ENCODE measurements around the gene MAN1B1. TPM values are rescaled to one million over a fixed set of nuclear protein-coding genes. Genes with fewer than 3 reads are reported as not detected.
A peak's percentile ranks its signal among the peaks of the same experiment; 100 is the strongest.

The MAN1B1 gene
- total and polyA plus RNA-seq, 3 experiments from 2014 or later = 31.9 to 39.3 (median 32.7) TPM

GRCh38 chr9:137042751-137043727 lies 43.7 kb upstream of the MAN1B1 start:
- Histone ChIP-seq H3K4me1 (ENCODE audit: insufficient read depth, low read length) (peaks cover 27% of the 10 kb centered on the region), H3K4me3 (ENCODE audit: low read length) (no peak overlapping the region), H3K36me3 (ENCODE audit: insufficient read depth, low read length) (no peaks in the 10 kb centered on the region), H3K9me3 (ENCODE audit: low read length) (no peaks in the 10 kb centered on the region), H3K27me3 (ENCODE audit: insufficient read depth, low read length, poor library complexity, severe bottlenecking) (peaks cover 25% of the 10 kb centered on the region), H3K27ac (ENCODE audit: low read depth, low read length) (no peak overlapping the region)
- POLR2A ChIA-PET = no interaction called here
- Mint-ChIP-seq H3K9me3 (no peaks in the 10 kb centered on the region), H3K4me3 (peak overlapping the region in 2 of 7 donors; percentile 39 to 54), H3K36me3 (no peaks in the 10 kb centered on the region), H3K27ac (no peak overlapping the region), H3K4me1 (peaks cover 6 to 26% (median 13%) of the 10 kb centered on the region in 3 donors), H3K27me3 (peaks cover 20 to 21% of the 10 kb centered on the region in 2 donors)
- CTCF ChIA-PET = interaction anchor here (0.7 to 2.5 kb wide), 4 partner anchors 8 to 72 kb away, joined by 3 to 18 read pairs (median 8); partner anchors contain the start of gene SAPCD2
- DNase-seq = no peak

DNA sequence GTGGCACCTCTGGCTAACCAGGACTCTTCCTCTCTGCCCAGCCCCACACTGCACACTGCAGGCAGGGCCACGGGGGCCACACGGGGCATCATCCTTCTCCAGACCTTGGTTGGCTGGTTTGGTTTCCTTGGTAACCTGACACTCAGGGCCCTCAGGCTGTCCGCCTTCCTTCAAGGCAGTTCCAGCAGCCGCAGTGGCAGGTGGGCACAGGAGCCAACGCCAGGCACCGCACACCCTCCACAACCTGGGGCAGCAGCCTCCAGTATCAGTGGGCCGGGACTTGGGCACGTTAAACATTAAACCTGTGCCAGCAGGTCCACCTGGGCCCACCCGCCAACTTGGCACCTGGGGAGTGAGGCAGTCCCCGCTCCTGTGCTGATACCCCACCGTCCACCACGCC lies 42.7 kb upstream of the MAN1B1 start:
- H3K36me3 Mint-ChIP-seq = no peaks in the 10 kb centered on the region
- Histone ChIP-seq H3K36me3 (ENCODE audit: insufficient read depth, low read length) (no peaks in the 10 kb centered on the region), H3K4me1 (ENCODE audit: insufficient read depth, low read length) (peaks cover 27% of the 10 kb centered on the region), H3K27me3 (ENCODE audit: insufficient read depth, low read length, poor library complexity, severe bottlenecking) (peaks cover 28% of the 10 kb centered on the region), H3K9me3 (ENCODE audit: low read length) (no peaks in the 10 kb centered on the region), H3K27ac (ENCODE audit: low read depth, low read length) (no peak overlapping the region), H3K4me3 (ENCODE audit: low read length) (no peak overlapping the region)
- peak overlapping the region in 4 of 7 donors; percentile 9 to 86 (median 56) for H3K4me3 Mint-ChIP-seq
- peaks cover 20 to 22% of the 10 kb centered on the region in 2 donors for H3K27me3 Mint-ChIP-seq
- no peak overlapping the region for H3K27ac Mint-ChIP-seq
- POLR2A ChIA-PET = interaction anchor here (0.9 kb wide), 1 partner anchor 34 kb away, joined by 3 read pairs; the partner anchor contains the start of gene UAP1L1
- no peaks in the 10 kb centered on the region for H3K9me3 Mint-ChIP-seq
- CTCF ChIA-PET = interaction anchor here (0.9 to 2.5 kb wide), 6 partner anchors 9 to 257 kb away, joined by 3 to 18 read pairs (median 6); partner anchors contain the start of gene SAPCD2
- peaks cover 6 to 26% (median 13%) of the 10 kb centered on the region in 3 donors for H3K4me1 Mint-ChIP-seq
- DNase-seq = no peak

DNA sequence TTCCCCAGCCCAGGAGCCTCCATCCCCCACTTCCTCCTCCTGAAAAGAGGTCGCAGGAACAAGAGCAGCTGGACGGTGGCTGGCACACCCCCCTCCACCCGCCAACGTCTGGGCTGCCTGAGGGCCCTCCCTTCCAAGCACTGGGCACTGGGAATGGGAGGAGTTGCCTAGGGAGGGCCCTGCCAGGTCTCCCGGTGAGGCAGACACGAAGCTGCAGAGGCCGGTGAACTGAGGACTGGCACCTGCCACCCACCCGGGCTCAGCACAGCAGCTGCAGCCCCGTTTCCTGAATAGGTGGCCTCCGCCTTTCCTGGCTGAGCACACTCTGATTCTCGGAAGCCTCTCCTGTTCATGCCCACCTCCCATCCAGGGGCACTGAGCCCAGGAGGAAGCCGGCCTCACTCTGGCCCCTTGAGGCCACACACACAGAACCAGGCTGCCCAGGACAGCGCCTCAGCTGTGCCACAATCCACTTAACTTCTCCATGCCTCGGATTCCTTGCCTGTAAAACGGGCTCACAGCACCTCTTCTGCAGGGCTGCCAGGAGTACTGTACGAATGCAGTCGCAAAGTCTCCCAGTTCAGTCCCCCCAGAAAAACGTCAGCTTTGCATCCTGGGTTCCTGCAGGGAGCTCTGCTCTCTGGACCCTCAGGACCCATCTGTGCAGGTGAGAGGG lies 42.1 kb upstream of the MAN1B1 start:
- H3K27ac Mint-ChIP-seq = peak overlapping the region in 3 of 8 donors; percentile 43 to 73 (median 60)
- no peaks in the 10 kb centered on the region for H3K9me3 Mint-ChIP-seq
- Histone ChIP-seq H3K36me3 (ENCODE audit: insufficient read depth, low read length) (no peaks in the 10 kb centered on the region), H3K4me3 (ENCODE audit: low read length) (peak overlapping the region; percentile 34), H3K27me3 (ENCODE audit: insufficient read depth, low read length, poor library complexity, severe bottlenecking) (peaks cover 34% of the 10 kb centered on the region), H3K4me1 (ENCODE audit: insufficient read depth, low read length) (peaks cover 27% of the 10 kb centered on the region), H3K27ac (ENCODE audit: low read depth, low read length) (peak overlapping the region; percentile 24), H3K9me3 (ENCODE audit: low read length) (no peaks in the 10 kb centered on the region)
- peaks cover 24 to 25% of the 10 kb centered on the region in 2 donors for H3K27me3 Mint-ChIP-seq
- peaks cover 6 to 26% (median 13%) of the 10 kb centered on the region in 3 donors for H3K4me1 Mint-ChIP-seq
- DNase-seq = no peak
- peak overlapping the region; percentile 70 to 87 (median 86) for H3K4me3 Mint-ChIP-seq
- CTCF ChIA-PET = interaction anchor here (0.9 to 2.5 kb wide), 7 partner anchors 10 to 258 kb away, joined by 3 to 18 read pairs (median 5); partner anchors contain the start of genes MAN1B1 and SAPCD2
- H3K36me3 Mint-ChIP-seq = no peaks in the 10 kb centered on the region
- POLR2A ChIA-PET = interaction anchor here (0.6 to 0.9 kb wide), 2 partner anchors 9 to 33 kb away, joined by 3 read pairs; partner anchors contain the start of gene UAP1L1

DNA sequence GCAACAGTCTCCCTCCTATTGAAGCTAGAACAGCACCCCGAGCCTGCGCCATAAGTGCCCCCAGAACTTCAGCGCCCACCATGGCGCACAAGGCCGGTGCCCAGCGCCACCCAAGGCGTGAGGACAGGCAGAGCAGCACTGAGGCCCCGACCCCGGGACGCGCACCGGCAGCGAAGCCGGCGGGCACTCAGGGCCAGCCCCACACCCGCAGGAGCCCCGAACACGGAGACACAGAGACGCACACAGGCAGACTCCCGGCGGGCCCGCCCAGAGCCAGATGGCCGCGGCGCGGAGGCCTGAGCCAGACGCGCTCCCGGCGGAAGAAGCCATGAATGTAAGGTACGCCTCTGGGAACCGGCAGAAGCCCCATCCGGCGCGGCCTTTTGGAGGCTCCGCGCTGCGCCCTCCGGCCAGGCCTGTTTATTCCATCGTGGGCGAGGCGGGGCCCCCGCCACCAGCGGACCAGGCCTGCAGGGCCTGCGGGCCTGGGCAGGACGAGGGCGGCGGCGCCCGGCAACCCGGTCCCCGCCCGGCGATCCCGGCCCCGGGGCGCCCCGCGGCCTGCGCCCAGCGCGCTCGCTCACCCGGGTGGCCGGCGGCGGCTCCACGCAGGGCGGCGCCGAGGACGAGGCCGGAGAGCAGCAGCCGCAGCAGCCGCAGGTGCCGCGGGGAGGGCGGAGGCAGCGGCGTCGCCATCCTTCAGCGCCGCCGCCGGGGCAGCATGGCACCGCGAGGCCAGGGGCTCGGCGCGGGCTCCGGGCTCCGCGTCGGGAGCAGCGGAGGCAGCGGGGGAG lies 41.3 kb upstream of the MAN1B1 start:
- Histone ChIP-seq H3K4me1 (ENCODE audit: insufficient read depth, low read length) (peaks cover 27% of the 10 kb centered on the region), H3K36me3 (ENCODE audit: insufficient read depth, low read length) (no peaks in the 10 kb centered on the region), H3K4me3 (ENCODE audit: low read length) (peak overlapping the region; percentile 47), H3K9me3 (ENCODE audit: low read length) (no peaks in the 10 kb centered on the region), H3K27me3 (ENCODE audit: insufficient read depth, low read length, poor library complexity, severe bottlenecking) (peaks cover 43% of the 10 kb centered on the region), H3K27ac (ENCODE audit: low read depth, low read length) (peak overlapping the region; percentile 24)
- Mint-ChIP-seq H3K4me1 (peaks cover 6 to 26% (median 13%) of the 10 kb centered on the region in 3 donors), H3K27me3 (peaks cover 28 to 31% of the 10 kb centered on the region in 2 donors), H3K36me3 (no peaks in the 10 kb centered on the region), H3K9me3 (no peaks in the 10 kb centered on the region), H3K4me3 (peak overlapping the region; percentile 70 to 87 (median 86)), H3K27ac (peak overlapping the region in 2 of 8 donors; percentile 43 to 60)
- ChIA-PET POLR2A (interaction anchor here (1.2 kb wide), 1 partner anchor 10 kb away, joined by 3 read pairs; no protein-coding TSS in a partner anchor), CTCF (interaction anchor here (1.0 to 4.4 kb wide), 14 partner anchors 10 to 268 kb away, joined by 3 to 87 read pairs (median 7); partner anchors contain the start of genes AJM1, MAN1B1 and SAPCD2)
- no peak for DNase-seq

- POLR2A ChIA-PET = interaction anchor here (0.6 to 1.4 kb wide), 6 partner anchors 11 to 180 kb away, joined by 3 to 5 read pairs (median 3); partner anchors contain the start of genes CLIC3, MAN1B1 and PAXX
- DNase-seq = peak; percentile 68 to 83 (median 71)
- Histone ChIP-seq H3K36me3 (ENCODE audit: insufficient read depth, low read length) (no peaks in the 10 kb centered on the region), H3K27ac (ENCODE audit: low read depth, low read length) (peak within 1 kb of the TSS; percentile 24), H3K4me3 (ENCODE audit: low read length) (peak within 1 kb of the TSS; percentile 47), H3K27me3 (ENCODE audit: insufficient read depth, low read length, poor library complexity, severe bottlenecking) (peaks cover 49% of the 10 kb centered on the region), H3K9me3 (ENCODE audit: low read length) (no peaks in the 10 kb centered on the region), H3K4me1 (ENCODE audit: insufficient read depth, low read length) (peaks cover 27% of the 10 kb centered on the region)
- Mint-ChIP-seq H3K4me1 (peaks cover 6 to 26% (median 13%) of the 10 kb centered on the region in 3 donors), H3K4me3 (peak within 1 kb of the TSS; percentile 70 to 87 (median 86)), H3K27ac (peak within 1 kb of the TSS in 4 of 8 donors; percentile 38 to 60 (median 44)), H3K36me3 (no peaks in the 10 kb centered on the region), H3K27me3 (peaks cover 28 to 35% of the 10 kb centered on the region in 2 donors), H3K9me3 (no peaks in the 10 kb centered on the region)
- CTCF ChIA-PET = interaction anchor here (0.7 to 4.4 kb wide), 39 partner anchors 9 to 306 kb away, joined by 3 to 87 read pairs (median 5); partner anchors contain the start of genes AJM1, FUT7, MAMDC4 and MAN1B1
These were observed 40.5 kb upstream of the MAN1B1 start, which contains the start of gene NPDC1 for GRCh38 chr9:137046088-137046787. Gene NPDC1, minus strand, starts transcription at chr9:137046177. Its CDS starts 188 bp downstream, at chr9:137045989.

DNA sequence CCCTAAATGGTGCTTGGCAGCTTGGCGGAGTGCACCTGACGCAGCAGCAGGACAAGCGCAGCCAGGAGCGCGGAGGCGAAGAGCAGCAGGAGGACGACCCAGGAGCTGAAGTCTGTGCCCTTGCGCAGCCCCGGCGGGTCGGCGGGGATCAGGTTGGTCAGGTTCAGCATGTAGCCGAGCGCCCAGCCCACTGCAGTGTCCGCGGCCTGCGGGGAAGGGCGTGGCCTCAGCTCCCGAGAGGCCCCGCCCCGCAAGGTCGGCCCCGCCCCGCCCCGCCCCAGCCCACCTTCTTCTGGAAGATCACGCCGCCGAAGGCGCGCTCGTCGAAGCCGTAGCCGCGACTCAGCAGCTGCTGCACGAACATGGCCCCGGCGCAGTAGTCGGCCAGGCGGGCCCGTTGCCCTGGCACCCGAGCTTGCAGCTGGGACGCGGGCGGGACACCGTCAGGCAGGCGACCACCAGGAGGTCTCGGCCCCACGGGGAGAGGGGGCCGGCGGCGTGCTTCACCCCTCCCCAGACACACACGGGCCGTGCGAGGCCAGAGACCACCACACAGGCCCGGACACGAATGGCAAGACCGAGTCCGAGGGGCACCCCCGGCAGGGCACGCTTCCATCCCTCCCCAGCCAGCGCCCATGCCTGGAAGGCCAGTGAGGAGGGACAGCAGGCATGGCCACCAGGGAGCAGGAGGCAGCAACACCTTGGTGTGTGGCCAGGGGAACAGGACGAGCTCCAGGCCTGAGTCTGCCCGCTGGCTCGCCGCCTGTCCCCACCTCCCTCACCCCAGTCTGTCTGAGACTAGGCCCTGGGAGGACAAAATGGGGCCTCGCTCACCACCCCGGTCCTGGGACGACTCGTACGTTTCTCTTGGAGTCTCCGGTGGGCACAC lies 37.9 kb upstream of the MAN1B1 start:
- Histone ChIP-seq H3K4me1 (ENCODE audit: insufficient read depth, low read length) (peaks cover 29% of the 10 kb centered on the region), H3K36me3 (ENCODE audit: insufficient read depth, low read length) (no peaks in the 10 kb centered on the region), H3K27ac (ENCODE audit: low read depth, low read length) (no peak overlapping the region), H3K9me3 (ENCODE audit: low read length) (no peaks in the 10 kb centered on the region), H3K4me3 (ENCODE audit: low read length) (no peak overlapping the region), H3K27me3 (ENCODE audit: insufficient read depth, low read length, poor library complexity, severe bottlenecking) (peaks cover 65% of the 10 kb centered on the region)
- Mint-ChIP-seq H3K27ac (no peak overlapping the region), H3K4me1 (peaks cover 6 to 23% (median 10%) of the 10 kb centered on the region in 3 donors), H3K36me3 (no peaks in the 10 kb centered on the region), H3K4me3 (no peak overlapping the region), H3K9me3 (no peaks in the 10 kb centered on the region), H3K27me3 (peaks cover 27 to 40% of the 10 kb centered on the region in 2 donors)
- no peak for DNase-seq
- ChIA-PET CTCF (interaction anchor here (1.5 to 4.4 kb wide), 3 partner anchors 14 to 20 kb away, joined by 5 to 87 read pairs (median 9); partner anchors contain the start of gene SAPCD2), POLR2A (no interaction called here)

Data from CD8-positive, alpha-beta memory T cell (primary cell).